GM19023 (cell line): ENCODE results near the gene B3GNT7.
"Not testable (repeated sequence)": the region's sequence is repeated elsewhere in the genome, so short reads cannot be mapped to it uniquely, and the experiment has no call there.

Source experiments
- ATAC-seq: cut with Tn5 transposase; IDR thresholded peaks from one replicate; pipeline ENCODE4 v1.9.1; 2021; ENCODE audit warnings: mild to moderate bottlenecking, moderate library complexity; ENCODE audit not compliant: unreplicated experiment

The B3GNT7 gene

DNA sequence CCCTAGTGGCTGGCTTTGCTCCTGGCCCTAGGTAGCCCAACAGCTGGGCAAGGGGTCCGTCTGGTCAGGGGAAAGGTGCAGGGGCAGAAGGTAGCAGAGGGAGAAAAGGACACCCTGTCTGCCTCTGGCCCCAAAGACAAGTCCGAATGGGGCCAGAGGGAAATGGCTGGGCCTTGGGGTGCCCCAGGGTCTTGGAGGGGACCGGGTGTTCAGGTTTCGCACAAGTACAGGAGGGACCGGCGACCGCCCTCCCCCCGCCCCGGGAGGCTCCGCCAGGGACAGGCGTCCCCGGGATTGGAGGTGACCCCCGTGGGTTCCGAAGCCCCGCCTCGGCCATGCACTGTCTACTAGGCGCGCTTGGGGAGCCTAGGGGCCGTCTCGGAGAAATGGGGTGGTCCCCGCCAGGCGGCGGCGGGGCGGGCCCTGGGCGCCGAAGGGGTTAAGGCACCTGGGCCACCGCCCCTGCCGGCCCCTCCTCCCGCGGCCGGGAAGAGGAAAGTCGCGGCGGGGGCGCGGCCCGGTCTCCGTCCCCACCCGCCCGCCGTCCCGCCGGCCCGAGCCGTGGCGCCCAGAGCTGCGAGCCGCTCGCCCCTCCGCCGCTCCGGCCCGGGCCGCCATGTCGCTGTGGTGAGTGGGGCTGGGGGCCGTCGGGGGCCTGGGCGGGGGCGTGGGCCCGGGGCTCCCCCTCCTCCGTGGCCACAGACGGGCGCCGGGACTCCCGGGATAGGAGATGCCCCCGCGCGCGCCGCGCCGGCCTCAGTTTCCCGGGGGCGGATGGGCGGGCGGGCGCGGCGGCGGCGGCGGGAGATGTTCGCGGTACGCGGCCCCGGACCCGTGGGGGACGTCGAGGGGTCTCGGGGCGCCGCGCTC, at the start of gene B3GNT7:
Gene B3GNT7, plus strand, starts transcription at position 523 of the 870 bp plus-strand sequence. Its CDS starts 94 bp downstream, at position 617.
- ATAC-seq = peak; percentile 16

DNA sequence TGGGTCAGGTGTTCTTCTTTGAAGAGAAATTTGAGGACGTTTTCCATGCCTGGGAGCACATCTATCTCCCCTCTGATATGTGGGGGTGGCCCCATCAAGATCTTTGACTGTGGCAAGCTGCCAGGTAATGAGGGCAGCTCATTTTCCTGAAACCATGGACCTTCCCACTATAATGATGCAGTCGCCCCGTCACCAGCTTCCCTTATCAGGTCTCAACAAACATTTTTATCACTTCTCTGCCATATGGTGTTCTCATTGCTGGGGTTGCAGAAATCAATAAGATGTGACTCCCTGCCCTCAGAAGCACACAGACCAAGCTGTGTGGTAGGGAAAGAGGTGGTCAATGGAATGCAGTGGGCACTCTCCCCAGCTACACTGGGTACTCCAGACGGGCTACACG, 48.4 kb upstream of the B3GNT7 start:
- no peak for ATAC-seq

DNA sequence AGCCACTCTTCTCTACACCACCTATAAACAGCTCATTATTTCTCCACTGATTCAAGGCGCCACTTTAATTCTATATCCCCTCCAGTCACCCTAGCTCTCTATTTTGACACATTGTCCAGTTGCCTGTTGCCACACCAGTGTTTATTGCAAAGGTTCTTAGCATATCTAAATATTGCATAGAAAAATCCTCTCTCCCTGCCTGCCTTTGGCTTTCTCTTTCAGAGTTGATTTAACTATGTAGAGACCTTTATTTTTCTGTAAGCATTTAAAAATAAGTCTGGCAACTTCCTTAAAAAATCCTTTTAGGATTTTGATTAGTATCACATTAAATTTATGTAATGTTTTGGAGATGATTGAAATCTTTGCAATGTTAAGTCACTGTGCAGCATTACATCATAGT, 47.9 kb upstream of the B3GNT7 start:
- no peak for ATAC-seq

DNA sequence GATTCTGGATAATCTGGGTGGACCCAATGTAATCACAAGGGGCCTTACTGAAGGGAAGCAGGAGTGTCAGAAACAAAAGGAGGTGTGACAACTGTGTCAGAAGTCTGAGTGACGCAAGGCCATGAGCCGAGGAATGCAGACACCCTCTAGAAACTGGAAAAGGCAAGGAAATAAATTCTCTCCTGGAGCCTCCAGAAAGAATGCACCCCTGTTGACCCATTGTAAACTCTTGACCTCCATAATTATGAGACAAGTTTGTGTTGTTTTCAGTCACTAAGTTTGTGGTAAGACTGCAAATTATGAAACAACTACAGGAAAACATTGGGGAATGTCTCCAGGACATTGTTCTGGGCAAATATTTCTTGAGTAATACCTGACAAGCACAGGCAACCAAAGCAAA, 47.3 kb upstream of the B3GNT7 start:
- ATAC-seq = no peak

- no peak for ATAC-seq
Observed at GRCh38 chr2:231348704-231349373, 46.7 kb upstream of the B3GNT7 start.

- not testable (repeated sequence) for ATAC-seq
Observed at GRCh38 chr2:231349374-231349735, 46.2 kb upstream of the B3GNT7 start.

DNA sequence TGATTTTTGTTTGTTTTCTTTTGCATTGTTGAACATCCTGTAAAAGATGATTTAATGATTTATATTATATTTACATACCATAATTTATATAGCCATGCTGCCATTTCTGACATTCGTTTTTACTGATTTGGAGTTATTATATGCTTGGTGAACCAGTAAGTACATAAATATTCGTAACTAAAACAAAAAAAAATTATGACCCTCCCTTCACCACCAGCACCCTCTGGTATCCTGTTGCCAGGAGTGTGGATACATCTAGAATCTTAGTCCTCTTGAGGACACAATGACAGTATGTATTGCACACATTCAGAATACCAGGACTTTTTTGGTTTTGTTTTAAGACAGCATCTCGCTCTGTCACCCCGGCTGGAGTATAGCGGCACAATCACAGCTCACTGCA, 43.9 kb upstream of the B3GNT7 start:
- ATAC-seq = no peak

DNA sequence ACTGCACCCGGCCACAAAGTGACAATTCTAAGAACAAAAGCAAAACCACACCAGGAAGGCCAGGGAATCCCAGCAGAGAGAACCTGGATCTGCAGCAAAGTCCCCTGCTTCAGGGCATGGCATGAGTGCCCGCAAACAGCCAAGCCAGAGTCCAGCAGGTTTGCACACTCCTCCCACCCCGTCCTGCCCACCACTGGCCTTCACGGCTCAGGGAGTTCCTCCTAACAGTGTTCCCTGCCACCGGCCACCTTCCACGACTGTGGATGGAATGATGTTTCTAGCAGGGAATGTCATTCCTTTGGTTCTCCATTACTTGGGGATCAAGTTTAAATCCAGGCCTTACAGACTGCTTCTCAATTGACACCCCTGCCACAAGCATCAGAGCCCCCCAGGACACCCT, 42.0 kb upstream of the B3GNT7 start:
- no peak for ATAC-seq

DNA sequence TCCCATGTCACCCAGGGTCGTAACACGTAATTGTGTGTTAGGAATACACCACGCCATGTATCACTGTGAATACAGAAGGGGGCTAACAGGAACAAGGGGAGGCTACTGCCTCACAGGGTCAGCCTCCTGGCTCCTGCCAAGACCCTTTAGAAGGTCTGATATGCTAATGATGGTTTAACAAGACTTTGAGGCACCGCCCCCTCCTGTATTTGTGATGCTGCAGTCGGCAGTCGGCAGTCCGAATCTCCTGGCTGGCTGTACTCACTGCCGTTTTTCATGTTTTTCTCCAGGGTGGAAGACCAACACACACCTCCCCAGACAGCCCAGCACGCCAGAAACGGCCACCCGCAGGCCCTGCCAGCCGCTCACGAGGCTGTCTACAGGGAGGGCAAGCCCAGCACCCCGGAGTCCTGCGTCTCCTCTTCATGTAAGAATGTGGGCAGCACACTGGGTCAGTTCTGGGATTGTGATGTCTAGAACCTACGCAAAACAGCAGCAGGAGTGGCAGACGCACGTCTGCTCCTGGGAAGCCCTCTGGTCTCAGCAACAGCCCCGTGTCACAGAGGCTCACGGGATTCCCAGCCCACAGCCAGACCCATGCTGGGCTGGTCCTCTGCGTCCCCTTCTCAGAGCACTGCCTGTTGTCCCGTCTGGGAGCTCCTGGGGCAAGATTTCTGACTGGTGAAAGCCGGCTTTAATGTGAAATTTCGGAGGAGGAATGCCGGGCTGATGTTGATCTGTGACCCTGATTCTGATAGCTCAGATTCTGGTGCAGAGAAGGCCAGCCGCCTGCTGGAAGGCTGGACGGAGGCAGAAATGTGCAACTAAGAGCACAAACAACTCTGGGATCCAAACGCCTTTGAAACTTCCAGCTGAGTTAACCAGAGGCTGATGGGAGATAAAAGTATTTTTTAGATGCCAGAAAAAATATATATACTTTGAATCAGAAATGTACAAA, 39.7 kb upstream of the B3GNT7 start:
- ATAC-seq = no peak

GRCh38 chr2:231356466-231356844, 39.1 kb upstream of the B3GNT7 start:
- no peak for ATAC-seq

- no peak for ATAC-seq
Observed at GRCh38 chr2:231357048-231357447, 38.5 kb upstream of the B3GNT7 start.

DNA sequence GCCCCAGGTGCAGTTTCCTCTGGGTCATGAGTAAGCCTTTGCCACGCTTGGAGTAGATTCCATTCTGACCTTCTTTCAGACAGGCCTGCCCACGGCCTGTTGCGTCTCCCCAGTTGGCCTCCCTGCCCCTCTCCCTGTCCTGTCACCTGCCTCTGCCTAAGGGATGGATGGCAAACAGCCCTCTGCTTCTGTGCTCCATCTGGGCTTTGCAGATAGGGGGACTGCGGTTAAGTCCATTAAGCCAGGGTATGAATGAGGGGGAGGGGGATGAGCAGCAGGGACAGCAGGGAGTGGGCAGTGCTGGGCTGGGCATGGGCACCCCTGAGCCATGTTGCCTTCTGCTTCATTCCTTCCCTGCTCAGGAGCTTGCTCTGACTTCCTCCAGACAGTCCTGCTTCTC, 37.6 kb upstream of the B3GNT7 start:
- ATAC-seq = no peak

GRCh38 chr2:231359441-231359840, 36.1 kb upstream of the B3GNT7 start:
- no peak for ATAC-seq

DNA sequence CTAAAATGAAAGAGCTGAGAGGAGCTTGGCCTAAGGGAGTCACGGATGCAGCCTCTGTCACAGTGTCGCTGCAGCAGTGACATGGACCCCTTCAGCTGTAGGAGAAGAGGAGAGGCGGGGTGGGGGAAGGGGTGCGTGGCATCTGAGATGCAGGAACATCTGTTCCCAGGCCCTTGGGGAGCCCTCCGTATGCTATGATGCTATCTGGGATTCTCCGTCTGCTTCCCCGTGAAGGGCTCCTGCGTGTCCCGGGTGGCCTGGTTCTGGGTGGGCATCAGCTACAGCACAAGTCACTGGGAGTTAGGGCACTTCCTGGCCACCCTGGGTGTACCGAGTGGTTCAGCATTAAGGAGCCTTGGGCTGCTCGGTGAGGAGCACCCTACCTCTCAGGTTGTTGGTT, 35.6 kb upstream of the B3GNT7 start:
- no peak for ATAC-seq

DNA sequence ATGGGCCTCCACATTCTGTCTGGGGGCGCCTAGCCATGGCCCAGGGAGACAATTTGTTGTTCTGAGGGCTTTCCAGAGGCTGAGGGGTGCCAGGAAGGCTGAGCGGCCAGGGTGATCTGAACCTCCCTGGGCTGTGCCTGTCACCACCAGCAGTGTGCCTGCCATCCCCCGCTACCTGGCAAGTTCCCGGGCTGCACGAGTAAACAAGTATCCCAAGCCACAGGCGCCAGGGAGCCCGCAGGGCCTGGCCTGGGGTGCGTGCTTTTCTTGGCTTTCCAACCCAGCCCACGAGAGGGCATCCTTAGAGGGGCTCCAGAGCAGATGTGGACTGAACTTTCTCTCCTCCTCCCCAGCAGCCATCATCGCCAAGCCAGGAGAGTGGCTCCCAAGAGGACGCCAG, 35.1 kb upstream of the B3GNT7 start:
- ATAC-seq = no peak

- ATAC-seq = no peak
Observed at GRCh38 chr2:231360881-231361371, 34.6 kb upstream of the B3GNT7 start.

DNA sequence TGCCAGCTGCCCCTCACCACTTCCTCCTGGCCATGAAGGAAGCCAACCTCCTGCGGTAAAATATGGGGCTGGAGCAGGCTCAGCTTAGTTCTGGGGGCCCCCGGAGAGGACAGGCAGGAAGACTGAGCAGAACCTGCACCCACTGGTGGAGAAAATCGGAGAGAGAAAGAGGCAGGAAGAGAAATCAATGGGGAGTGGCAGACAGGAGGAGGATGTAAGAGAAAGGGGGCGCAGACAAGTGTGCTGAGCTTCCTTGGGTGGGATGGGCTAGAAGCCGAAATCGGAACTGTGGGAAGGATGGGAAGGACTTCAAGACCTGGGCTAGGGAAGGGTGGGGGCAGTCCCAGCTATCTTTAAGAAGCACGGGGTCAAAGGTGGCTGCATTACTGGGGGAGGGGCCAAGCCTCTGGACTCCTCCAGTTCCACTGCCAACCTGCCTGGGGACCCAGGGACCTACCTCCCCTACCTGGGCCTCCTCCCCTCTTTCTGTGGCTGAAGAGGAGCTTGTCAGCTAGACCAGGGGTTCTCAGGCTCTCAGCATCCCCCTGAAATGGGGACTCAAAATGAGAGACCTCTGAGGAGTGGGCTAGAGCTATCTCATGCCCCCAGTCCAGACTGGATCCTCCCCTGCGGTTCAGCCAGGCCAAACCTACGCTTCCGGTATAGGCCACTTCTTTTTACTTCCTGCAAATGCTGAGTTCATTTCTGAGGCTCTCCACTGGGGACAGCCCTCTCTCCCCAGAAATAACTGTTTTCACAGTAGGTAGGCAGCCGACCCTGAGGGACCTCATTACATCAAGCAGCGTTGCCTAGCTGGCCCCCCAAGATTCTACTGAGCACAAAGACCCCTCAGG, 33.6 kb upstream of the B3GNT7 start:
- peak; percentile 84 for ATAC-seq

DNA sequence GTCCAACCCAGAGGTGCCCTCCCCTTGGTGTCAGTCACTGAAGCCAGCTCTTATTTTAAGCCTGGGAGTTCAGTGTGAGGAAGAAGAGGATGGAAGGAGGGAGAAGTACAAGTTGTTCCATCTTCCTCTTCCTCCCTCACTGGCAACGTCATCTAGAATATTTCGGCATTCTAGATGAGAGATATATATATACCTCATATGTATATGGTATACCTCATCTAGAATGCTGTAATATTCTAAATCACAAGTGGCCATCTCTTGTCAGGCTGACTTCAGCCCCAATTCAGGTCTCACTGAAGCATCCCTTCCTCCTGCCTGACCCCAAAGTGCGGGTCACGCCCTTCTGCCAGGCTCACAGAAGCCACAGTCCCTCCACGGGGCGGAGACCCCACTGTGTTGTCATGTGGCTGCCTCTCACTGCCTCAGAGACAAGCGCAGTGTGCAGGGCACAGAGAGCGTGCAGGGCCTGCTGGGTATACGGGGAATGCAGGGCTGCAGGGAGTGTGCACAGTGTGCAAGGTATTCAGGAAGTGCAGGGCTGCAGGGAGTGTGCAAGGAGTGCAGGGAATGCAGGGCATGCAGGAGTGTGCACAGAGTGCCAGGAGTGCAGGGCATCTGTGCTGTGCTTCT, 32.8 kb upstream of the B3GNT7 start:
- ATAC-seq = no peak

DNA sequence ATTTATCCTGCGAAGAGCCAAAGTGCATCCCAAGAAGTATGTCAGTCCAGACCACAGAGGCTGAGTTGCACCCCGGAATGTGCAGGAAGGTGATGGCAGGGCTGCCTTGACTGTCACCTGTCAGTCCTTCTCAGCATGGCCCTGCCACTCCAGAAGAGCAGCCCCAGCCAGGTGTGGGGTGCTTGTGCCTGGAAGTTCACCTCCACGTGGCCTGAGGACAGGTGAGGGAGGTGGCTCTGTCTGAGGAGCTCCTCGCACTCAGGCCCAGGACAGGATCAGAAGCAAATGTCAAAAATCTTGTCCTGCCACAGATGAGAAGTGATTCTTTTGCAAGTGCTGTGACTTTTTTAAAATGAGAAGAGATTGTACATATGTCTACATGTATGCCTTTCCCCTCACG, 31.4 kb upstream of the B3GNT7 start:
- ATAC-seq = no peak
